Measurements from ENCODE around the gene ATOSB. TPM values are rescaled to one million over a fixed set of nuclear protein-coding genes. Genes with fewer than 3 reads are reported as not detected.

The ATOSB gene
- total and polyA plus RNA-seq, 9 of the 15 experiments (the other 6 are each of a cell fraction or from before 2014, with no cell fraction given): 0.45 to 8.0 (median 4.2) TPM

DNA sequence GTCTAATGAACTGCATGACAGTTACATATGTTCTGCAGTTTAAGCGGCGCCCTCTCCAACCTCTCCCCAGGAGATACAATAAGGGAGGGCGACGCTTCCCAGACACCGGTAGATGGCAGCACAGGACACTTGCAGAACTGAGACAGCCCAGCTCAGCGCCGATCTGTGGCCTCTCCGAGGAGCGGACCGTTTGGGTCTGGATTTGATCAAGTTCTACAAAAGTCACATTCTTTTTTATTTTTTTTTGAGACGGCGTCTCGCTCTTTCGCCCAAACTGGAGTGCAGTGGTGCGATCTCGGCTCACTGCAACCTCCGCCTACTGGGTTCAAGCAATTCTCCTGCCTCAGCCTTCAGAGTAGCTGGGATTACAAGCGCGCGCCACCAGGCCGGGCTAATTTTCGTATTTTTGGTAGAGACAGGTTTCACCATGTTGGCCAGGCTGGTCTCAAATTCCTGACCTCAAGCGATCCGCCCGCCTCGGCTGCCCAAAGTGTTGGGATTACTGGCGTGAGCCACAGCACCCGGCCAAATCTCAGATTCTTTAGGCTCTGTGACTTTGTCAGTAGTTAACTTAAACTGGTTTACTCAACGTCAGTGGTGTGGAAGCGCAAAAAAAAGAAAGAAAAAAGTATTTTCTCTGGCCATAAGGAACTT is 1.4 kb upstream of the ATOSB start (continued):
- TF ChIP-seq, protein P1, sequence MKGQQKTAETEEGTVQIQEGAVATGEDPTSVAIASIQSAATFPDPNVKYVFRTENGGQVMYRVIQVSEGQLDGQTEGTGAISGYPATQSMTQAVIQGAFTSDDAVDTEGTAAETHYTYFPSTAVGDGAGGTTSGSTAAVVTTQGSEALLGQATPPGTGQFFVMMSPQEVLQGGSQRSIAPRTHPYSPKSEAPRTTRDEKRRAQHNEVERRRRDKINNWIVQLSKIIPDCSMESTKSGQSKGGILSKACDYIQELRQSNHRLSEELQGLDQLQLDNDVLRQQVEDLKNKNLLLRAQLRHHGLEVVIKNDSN (CRISPR knock-in tag; IDR thresholded peaks at IDR 0.05): no peak

DNA sequence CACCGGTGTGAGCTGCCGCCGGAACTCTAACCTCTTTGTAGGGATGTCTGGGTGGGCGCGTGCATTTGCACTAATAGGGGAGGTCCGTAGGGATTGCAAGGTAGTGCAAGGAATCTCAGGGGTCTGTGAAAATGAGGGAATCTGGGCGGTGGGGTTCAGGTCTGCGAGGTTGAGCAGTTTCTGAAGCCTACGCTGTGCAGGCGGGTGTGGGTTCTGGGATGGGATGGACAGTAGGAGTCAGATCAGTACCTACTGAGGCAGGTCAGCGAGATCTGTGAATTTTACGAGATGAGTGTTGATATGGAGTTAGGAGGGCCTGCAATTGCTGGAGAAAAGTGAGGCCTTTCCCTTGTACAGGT is 856 bp upstream of the ATOSB start:
- Histone ChIP-seq H2AFZ (ENCODE audit: low read depth, low read length) (peak overlapping the region; percentile 95), H3K9ac (ENCODE audit: insufficient read depth in 1 of 2, low read depth in 2 of 2, low read length in 2 of 2) (peak overlapping the region; percentile 46 to 79), H3K27me3 (ENCODE audit: control insufficient read depth in 2 of 2, insufficient read depth in 2 of 2, low read length in 2 of 2) (no peaks in the 10 kb centered on the region), H3K4me1 (replicated peaks in 1 of 2; ENCODE audit: control insufficient read depth in 2 of 2, insufficient read depth in 2 of 2, low read length in 2 of 2) (peaks cover 23 to 26% of the 10 kb centered on the region in 2 experiments), H3K9me1 (ENCODE audit: control insufficient read depth, insufficient read depth, low read length) (no peaks in the 10 kb centered on the region), H3K27ac (ENCODE audit: extremely low read depth, low read depth, low read length) (peak overlapping the region; percentile 62; the same call in 2 of the 3 replicates), H3K36me3 (ENCODE audit: control insufficient read depth, insufficient read depth, low read length) (no peaks in the 10 kb centered on the region), H3K9me3 (replicated peaks; ENCODE audit: control insufficient read depth, insufficient read depth, low read depth, low read length) (no peaks in the 10 kb centered on the region), H3K4me2 (ENCODE audit: insufficient read depth, low read length) (peak overlapping the region; percentile 99), H3K79me2 (ENCODE audit: control insufficient read depth, insufficient read depth, low read length) (peaks cover 28% of the 10 kb centered on the region), H4K20me1 (replicated peaks; ENCODE audit: control insufficient read depth, insufficient read depth, low read length) (peaks cover 4% of the 10 kb centered on the region), H3K4me3 (peak overlapping the region; percentile 58)
- ChIA-PET CTCF (ENCODE audit: low intra/inter-chr PET ratio) (interaction anchor here (1.3 to 1.9 kb wide), 3 partner anchors 142 to 437 kb away, joined by 3 to 13 read pairs (median 11); no protein-coding TSS in a partner anchor), POLR2A (interaction anchor here (0.6 to 1.1 kb wide), 5 partner anchors 10 to 800 kb away, joined by 3 to 7 read pairs (median 3); partner anchors contain the start of gene RUSC2)
- FAIRE-seq (no peak), ATAC-seq (no peak), DNase-seq (ENCODE audit: extremely low read depth in 1 of 4, low spot score in 3 of 4) (no peak)
- 0% methylated on average over 12 of the region's 12 CpGs for WGBS (ENCODE audit: insufficient coverage, low coverage, missing lambda C conversion rate)
- no TSS peak for BruUV-seq (replicated peaks)
- in situ Hi-C loops (cut with MboI) (loop anchor here (5.0 kb wide), 2 partner anchors 141 to 356 kb away; no protein-coding TSS in a partner anchor), intact Hi-C loops (cut with micrococcal nuclease) (loop anchor here (1.0 to 5.0 kb wide), 2 partner anchors 46 to 143 kb away; partner anchors contain the start of gene UNC13B)
- TF ChIP-seq, protein P2, sequence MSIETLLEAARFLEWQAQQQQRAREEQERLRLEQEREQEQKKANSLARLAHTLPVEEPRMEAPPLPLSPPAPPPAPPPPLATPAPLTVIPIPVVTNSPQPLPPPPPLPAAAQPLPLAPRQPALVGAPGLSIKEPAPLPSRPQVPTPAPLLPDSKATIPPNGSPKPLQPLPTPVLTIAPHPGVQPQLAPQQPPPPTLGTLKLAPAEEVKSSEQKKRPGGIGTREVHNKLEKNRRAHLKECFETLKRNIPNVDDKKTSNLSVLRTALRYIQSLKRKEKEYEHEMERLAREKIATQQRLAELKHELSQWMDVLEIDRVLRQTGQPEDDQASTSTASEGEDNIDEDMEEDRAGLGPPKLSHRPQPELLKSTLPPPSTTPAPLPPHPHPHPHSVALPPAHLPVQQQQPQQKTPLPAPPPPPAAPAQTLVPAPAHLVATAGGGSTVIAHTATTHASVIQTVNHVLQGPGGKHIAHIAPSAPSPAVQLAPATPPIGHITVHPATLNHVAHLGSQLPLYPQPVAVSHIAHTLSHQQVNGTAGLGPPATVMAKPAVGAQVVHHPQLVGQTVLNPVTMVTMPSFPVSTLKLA (conservative IDR thresholded peaks at IDR 0.05): peak in 1 of 2 experiments; percentile 37; a peak in 2 of 4 replicates
- TF ChIP-seq, protein P3, sequence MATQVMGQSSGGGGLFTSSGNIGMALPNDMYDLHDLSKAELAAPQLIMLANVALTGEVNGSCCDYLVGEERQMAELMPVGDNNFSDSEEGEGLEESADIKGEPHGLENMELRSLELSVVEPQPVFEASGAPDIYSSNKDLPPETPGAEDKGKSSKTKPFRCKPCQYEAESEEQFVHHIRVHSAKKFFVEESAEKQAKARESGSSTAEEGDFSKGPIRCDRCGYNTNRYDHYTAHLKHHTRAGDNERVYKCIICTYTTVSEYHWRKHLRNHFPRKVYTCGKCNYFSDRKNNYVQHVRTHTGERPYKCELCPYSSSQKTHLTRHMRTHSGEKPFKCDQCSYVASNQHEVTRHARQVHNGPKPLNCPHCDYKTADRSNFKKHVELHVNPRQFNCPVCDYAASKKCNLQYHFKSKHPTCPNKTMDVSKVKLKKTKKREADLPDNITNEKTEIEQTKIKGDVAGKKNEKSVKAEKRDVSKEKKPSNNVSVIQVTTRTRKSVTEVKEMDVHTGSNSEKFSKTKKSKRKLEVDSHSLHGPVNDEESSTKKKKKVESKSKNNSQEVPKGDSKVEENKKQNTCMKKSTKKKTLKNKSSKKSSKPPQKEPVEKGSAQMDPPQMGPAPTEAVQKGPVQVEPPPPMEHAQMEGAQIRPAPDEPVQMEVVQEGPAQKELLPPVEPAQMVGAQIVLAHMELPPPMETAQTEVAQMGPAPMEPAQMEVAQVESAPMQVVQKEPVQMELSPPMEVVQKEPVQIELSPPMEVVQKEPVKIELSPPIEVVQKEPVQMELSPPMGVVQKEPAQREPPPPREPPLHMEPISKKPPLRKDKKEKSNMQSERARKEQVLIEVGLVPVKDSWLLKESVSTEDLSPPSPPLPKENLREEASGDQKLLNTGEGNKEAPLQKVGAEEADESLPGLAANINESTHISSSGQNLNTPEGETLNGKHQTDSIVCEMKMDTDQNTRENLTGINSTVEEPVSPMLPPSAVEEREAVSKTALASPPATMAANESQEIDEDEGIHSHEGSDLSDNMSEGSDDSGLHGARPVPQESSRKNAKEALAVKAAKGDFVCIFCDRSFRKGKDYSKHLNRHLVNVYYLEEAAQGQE (IDR thresholded peaks at IDR 0.05; ENCODE audit: borderline replicate concordance): no peak
- TF ChIP-seq, protein P3 (CRISPR knock-in tag; IDR thresholded peaks at IDR 0.05; ENCODE audit: low read depth): no peak
- TF ChIP-seq EZH2 (IDR thresholded peaks at IDR 0.05; ENCODE audit: borderline replicate concordance, low read depth, low read length): no peak
- TF ChIP-seq, protein P4, sequence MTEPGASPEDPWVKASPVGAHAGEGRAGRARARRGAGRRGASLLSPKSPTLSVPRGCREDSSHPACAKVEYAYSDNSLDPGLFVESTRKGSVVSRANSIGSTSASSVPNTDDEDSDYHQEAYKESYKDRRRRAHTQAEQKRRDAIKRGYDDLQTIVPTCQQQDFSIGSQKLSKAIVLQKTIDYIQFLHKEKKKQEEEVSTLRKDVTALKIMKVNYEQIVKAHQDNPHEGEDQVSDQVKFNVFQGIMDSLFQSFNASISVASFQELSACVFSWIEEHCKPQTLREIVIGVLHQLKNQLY (CRISPR knock-in tag; conservative IDR thresholded peaks at IDR 0.05): no peak
